Adrenal gland (tissue), 5 donors: ENCODE results near the gene STXBP1.

Source experiments
- CTCF ChIP-seq, 6 experiments: fragments of 450-650 bp in 4 of 6; fragments of 200-600 bp in 2 of 6; sonication (generic) in 1 of 6; IDR thresholded peaks; 1 replicate in 5 of 6; 2 replicates in 1 of 6; pipeline versions ENCODE4 v1.5.1 to v1.8.0; 2016 to 2021; ENCODE audit warnings: antibody characterized with exemption in 6 of 6, mild to moderate bottlenecking in 2 of 6, moderate library complexity in 1 of 6
- POLR2A ChIP-seq, 2 donors: fragments of 450-650 bp; IDR thresholded peaks; one replicate each; pipeline ENCODE4 v1.6.1; 2017; ENCODE audit warnings: antibody characterized with exemption in 2 of 2, mild to moderate bottlenecking in 2 of 2, moderate library complexity in 1 of 2
- donor health status: DM: no; HTN: no; CAD: no.

- TF ChIP-seq CTCF (IDR thresholded peaks at IDR 0.05) (no peak), POLR2A (IDR thresholded peaks at IDR 0.05) (no peak)
These were observed 42.5 kb downstream of the STXBP1 start for GRCh38 chr9:127654619-127655018.
